SKM-1 (cell line): Measurements from ENCODE around the gene MAPRE2.

ENCODE experiments used
- DNase-seq: peaks from one replicate; lab custom pipeline; 2025; ENCODE audit not compliant: unreplicated experiment; lab: John Stamatoyannopoulos, UW

Gene MAPRE2

DNA sequence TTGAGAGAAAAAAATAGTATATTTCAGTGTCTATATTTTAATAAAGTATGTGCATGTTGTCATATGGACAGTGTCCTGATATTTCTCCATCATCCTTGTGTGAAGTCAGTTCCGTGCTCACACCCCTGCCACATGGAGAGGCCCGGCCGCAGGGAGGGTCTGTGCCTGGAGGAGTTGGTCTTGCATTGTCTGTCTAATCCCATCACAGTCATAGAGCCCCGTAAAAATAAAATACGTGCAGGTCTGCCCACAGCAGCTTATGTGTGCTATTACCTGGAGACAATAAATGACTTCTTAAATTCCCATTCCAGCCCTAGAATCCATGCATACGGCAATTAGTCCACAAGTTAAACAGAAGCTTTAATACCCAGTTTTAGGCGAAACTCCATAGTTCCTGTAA, 20.1 kb downstream of the MAPRE2 start:
- no peak for DNase-seq

DNA sequence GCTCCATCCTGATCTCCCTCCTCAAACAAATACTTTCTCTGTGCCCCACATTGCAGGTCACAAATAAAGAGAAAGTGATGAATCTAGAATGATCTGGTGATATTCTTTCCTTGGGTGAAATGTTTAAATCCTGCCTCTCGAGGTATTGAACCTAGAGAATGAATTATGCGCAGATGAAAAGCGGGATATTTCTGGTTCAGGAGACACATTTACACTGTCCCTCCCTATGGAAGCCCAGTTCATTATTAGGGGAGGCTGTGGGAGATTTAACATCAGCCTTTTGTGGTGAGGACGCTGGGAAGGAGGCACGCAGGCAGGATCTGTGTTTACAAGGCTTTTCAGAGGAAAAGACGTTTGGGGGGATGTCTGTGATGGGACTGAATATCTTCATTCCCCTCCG, 20.6 kb downstream of the MAPRE2 start:
- DNase-seq = no peak

DNA sequence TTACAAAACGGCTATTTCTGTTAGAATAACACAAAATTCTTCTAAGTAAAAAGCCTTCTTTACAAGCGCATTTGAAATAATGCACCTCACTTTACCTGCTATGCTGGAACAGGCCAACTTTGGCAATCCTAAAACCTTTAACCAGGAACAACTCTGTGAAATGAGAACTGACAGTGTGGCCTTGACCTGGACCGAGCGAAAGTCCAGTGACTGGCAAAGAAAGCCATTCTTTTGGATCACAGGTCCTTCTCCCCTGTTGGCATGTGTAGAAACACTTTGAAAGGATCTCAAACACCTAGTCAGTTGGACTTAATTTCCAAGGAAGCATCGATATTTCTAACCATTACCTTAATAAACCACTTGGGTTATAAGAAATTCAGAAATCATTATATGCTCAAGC, 21.2 kb downstream of the MAPRE2 start:
- DNase-seq = no peak

DNA sequence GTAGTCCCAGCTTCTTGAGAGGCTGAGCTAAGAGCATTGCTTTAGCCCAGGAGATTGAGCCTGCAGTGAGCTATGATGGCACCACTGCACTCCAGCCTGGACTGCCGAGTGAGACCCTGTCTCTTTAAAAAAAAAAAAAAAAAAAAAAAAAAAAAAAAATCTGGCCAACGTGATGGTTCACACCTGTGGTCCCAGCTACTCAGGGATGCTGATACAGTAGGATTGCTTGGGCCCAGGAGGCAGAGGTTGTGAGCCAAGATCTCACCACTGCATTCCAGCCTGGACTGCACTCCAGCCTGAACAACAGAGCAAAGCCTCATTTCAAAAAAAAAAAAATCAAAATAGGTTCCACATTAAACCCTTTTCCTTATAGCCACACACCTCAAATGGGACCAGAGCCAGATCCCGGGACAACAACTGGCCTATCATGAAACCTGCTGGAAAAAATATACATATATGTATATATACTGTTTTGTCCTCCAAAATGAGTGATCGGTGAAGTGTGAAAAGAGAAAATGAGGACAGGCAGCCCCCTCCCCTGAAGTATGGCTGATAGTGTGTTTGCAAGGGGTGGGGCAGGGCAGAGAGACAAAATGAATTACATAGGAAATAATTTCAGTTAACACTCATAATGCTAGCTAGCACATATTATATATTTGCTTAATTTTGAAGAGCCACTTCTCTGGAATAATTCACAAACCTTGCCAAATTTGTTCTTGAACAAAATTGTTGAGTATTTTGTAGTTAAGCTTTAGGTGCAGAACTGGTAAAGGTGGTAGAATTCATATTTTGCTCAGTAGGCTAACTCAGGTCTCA, 22.9 kb downstream of the MAPRE2 start:
- no peak for DNase-seq

DNA sequence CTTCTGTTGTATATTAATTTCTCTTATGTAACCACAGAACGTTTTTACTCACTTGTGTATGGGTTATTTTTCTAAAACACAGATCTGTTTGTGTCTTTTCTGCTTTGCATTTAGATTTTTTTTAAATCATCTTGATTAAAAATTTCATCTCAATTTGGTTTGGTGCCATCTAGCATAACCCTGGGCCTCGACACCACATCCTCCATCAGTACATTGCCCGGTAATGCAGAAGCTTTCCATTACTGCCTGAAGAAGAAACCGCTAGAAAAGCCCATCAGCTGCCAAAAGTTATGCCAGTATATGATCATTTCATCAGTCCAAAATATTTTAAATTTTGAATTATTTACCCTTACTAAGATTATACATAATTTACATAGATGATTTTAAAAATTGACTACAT, 26.2 kb downstream of the MAPRE2 start:
- no peak for DNase-seq

DNA sequence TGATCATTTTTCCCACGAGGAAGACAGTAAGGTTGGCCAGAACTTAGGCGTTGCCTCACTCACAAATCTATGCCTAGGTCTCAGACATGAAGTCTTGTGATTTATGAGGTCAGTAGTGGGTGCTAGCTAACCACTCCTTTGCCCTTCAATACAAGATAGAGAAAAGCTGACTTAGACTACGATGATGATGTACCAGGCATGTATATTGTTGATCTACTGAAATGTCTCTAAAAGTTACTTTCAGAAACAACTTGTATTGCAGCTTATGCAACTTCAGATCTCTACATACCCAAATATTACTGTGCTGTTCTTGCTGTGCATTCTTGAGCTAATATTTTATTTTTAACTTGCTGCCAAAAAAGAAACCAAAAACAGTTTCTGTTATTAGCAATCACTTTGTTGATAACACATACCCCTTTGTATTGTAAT, 30.6 kb downstream of the MAPRE2 start:
- DNase-seq = no peak

DNA sequence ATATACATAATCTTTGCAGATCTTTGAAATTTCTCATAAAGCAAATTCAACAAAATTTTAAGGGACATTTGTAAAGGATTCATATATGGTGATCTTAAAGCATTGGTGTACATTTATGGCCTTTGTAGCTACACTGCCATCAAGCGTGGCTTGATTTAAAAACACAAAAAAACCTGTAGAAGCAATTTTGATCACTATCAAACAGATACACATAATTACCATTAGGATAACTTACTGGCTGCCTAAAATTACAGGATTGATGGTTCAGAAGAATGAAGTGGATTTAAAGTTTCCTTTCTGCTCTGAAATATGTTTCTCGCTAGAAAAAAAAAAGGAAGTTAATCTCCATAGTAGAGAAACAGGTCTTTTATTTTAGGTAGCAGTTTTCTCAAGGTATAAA, 31.4 kb downstream of the MAPRE2 start:
- DNase-seq = no peak

DNA sequence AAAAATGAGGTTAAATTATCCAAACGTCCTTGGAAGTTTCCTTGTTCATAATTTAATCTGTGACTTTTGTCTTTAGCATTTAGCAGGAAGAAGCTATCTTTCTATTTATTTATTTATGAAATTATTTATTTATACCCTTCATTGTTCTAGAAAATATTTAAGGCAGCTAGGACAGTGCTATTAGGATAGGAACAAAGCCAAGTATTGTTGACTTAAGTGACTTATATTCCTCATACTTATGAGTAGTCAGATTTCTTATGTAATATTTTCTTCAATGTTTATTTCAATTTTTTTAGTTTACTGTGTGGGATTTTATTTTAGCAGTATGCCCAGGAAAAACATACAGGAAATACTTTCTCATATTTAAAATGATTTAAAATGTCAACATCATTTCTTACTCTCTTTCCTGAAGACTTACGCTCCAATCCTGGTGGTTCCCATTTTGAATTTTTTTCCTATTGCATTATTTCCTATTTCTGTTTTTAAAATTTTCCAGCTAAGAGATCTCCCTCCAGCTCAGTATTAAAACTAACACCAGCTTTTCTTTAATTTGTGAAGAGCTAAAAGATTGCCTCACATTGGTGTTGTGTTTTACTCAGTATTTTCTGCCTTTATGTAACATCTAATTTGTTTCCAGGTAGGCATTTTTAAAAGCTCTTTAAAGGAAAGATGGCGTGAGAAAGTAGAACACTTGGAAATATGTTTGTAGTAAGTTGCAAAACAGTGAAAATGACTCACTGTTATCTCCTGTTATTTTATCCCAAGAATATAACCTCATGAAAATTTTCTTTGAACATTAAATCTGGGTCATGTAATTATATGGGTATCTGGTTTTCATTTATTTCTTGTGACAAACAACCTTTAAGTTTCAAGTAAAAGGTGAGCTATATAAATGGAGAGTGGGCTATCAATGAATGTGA, 32.2 kb downstream of the MAPRE2 start:
- DNase-seq = no peak

DNA sequence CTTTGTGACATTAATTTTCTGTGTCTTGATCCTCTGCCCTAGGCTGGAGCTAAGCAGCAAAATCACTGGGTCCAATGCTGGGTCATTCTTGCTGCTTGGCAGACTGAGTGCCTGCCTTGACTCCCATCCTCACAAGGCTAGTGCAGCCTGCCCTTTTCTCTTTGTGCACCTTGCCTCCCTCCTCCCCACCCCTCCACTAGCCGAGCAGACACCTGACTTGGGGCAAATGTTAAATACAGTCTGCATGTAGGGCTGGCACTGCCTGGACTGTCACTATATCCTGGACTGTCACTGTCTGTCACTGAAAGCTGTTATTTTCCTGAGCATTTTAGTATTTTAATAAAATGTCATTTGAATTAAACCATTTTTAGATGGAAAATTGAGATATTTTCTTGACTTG, 33.4 kb downstream of the MAPRE2 start:
- no peak for DNase-seq

DNA sequence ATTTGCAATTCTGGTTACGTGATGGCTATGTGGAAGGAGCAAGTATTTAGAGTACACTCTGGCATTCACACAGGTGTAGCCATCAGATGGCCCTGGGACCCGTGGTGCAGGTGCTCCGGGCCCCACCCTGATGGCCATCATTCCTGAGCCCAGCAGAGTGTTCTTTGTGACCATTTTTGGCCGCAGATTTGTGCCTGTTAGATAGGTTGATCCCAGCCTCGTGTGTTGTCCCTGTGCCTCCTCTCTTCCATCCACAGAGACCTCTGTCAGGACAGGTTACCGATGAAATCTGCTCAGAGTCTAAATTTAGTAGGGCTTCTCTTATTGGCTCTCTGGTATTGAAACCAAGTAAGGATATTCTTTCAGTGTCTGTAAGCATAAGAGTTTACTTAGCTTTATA, 33.9 kb downstream of the MAPRE2 start:
- DNase-seq = no peak

DNA sequence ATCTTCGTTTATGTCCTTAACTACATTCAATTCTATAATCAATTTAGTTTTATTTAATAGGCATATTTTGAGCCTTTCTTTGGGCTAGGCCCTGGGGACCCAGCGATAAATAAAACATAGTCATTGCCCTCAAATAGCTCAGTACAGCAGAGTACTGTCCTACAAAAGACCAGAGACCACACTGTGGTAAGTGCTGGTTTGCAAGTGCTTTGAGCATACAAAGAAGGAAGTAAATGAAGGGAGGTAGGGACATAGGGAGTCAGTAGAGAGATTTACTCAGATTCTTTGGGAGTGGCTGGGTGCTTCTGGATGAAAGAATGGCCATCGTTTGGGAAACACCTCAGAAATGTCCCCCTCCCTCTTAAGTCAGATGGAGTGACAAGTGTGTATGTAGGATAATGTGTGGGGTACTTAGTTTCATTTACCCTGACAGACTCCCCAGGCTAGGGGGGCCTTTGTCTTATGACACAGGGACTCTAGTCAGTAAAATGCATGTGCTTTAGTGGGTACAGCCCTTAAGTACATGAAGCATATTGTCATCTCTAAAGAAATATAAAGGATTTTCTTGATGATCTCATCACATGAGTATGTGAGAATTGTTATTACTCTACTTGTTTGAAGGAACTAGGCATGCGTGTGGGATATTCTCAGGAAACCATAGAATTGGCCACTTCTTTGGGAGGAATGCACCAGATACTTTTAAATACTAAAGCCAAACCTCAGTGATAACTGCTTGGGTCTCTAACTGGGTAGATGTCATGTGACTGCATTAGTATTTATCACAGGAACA, 35.1 kb downstream of the MAPRE2 start:
- no peak for DNase-seq

DNA sequence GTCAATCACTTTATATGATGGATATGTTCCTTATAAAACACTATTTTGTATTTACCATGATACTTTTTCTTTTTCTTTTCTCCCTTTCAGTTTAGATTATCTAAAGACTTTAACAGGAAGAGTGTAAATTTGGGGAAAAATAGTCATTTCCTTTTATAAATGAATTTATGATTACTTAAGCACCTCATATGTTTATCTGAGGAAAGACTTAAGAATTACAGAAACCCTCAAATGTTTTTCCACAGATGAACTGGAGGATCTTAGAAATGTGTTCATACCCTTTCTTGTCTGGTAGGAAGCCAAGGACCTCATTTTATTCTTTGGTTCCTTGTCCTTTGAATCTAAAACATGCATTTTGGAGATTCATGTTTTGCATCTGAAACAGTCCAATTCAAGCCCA, 36.7 kb downstream of the MAPRE2 start:
- no peak for DNase-seq

DNA sequence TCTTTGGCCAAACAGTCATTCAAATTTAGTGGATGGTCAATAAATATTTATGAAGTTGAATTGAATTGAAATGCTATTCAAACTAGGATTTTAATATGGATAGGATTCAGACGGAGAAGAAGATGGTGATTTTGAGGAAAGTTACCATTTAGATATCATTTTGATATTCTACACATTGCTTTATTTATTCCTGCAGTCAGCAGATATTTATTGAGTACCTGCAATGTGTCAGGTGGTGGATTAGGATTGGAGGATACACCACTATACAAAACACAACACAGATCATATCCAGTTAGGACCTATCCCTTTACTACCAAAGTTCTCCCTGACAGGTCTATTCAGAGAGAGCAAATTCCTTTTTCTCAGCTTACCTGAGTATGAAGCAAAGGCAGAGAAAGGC, 38.8 kb downstream of the MAPRE2 start:
- DNase-seq = no peak

DNA sequence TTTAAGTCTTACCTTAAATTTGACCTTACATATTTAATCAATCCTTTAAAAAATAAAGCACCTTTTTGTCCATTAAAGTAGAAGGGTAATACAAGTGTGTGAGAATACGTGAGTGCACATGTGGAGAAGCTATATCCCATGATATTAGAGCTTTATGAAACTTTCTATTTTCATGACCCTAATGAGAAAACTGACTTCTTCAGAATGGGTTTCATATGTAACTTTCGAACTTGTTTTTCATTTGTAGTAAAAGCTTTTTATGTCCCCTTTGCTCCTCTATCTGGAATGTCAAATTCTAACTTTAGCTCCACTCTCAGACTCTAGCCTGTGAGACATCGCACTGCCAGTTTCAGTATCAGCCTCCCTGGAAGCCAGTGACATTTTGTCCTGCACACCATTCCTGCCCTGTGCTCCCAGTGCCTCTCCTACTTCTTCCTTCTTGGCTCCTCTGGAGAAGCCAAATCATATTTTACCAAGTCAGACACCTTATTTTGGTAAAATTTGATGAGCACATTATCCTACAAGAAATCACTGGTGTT, 42.0 kb downstream of the MAPRE2 start:
- DNase-seq = no peak

DNA sequence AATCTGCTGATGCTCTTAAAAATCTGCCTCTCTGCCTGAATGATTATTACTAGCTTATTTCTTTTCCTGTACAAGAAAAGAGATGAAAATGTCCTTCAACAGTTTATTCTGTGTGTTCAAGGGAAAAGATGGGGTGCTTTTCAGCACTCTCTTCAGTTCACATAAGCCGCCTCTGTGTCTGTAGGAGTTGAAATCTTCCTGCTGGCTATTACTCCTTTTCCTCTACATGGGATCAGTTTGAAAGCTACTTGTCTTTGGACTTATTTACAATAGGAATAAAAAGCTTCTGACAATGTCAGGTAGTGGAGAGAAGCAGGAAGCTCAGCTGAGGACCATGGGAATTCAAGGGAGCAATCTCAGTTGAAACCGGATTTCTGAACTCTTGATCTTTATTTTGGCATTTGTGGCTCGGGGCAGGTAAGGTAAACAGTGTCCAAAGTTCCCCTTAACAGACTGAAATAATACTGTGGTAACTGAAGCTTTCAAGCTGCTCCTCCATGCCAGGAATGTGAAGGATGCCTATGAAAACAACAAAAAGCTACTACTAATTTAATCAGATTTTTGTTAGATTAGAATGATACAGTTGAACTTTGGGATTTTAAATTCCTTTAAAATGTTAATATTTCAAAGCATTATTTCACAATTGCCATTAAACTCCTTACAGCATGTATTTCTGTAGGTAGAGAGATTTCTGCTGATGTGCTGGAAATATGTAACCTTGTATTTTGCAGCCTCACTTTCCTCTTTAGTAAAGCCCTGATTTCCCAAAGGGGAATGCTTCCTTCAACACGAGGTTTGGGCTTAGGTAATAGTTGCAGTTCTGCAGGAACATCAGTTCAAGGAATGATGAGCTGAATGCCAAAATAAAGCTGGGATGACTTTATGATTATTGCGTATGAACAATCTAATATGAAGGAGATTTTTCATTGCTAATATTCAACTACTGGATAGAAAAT, 43.6 kb downstream of the MAPRE2 start:
- DNase-seq = no peak

DNA sequence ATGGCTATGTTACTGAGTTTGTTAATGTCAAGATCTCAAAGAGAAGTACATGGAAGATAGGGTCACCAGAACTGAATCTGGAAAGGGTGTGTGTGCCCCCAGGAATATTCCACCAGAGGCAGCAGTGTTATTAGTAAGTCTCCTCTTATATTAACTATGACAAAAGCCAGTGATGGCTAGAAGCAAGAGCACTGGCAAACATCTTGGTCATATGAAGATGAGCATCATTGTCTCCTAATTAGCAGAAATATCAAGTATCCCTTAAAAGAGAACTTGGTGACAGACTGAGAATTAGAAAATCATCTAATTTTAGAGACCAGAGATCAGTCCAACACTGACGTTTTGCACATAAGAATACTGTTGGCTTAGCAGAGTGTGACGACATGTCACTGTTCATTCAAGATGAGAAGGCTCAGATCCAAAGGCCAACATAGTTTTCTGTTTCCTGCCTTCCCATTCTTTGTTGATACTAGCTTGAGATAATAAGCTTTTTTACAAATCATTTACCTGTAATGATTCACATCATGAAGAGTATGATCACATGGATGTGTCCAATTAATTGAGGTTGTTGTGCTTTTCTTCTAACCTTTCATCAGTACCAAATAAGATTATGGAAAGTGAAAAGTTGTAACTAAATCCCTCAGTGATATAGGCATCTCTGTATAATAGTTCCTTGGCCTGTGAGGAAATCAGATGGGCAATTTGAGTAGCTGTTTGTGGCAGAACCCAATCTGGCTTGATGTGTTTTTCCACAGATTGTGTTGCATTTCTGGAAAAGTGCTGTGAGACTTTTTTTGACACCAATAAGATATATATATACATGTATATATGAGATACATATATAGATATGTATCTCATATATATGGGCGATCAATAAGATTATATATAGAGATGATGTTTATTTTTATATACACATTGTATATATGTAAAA, 44.5 kb downstream of the MAPRE2 start:
- no peak for DNase-seq

DNA sequence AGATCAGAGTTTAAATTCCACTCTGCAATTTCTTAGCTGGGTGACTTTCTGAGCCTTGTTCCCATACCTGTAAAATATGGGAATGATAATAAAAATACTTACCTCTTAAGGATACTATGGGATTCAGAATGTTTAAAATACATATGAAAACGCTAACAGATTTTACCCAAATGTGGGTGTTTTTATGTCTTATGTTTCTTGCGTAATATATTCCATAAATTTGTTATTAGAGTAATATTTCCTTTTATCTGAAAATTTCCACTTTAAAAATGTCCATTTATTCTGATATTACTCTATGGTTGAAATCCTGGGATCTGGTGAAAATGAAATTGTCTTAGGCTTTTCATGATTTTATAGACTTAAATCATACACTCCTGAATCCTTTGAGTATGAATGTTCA, 45.5 kb downstream of the MAPRE2 start:
- DNase-seq = no peak

DNA sequence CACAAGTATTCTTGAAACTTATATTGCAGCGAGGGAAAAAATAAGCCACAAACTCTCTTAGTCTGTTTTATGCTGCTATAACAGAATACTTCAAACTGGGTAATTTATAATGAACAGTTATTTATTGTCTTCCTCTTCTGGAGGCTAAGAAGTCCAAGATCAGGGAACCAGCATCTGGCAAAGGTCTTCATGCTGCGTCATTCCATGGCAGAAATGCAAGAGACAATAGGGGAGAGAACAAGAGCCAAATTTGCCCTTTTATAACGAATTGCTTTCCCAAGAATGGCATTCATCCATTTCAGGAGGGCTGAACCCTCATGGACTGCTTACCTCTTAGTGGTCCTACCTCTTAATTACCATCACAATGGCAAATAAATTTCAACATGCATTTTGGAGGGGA, 46.5 kb downstream of the MAPRE2 start:
- DNase-seq = no peak

DNA sequence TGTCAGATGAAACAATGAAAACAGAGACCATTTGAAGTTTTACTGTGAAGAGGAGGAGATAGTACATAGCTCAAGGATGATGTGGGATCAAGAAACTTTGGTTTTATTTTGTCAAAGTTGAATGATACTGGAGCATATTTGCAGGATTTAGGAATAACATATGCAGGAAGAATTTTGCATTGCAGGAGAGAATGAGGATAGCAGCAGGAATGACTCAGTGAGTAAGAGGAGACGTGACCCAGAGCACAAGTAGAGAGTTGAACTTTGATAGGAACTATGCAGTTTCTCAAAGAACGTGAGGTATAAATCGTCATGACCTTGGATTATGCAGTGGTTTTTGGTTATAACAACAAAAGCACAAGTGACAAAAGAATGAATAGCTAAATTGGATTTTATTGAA, 47.7 kb downstream of the MAPRE2 start:
- no peak for DNase-seq
